DMS79 treated with DMSO at 0.1 percent for 48 hours (cell line): Measurements from ENCODE around the gene F2.
A peak's percentile ranks its signal among the peaks of the same experiment; 100 is the strongest.
"Not testable (repeated sequence)": the region's sequence is repeated elsewhere in the genome, so short reads cannot be mapped to it uniquely, and the experiment has no call there.

Experiments used
- DNase-seq: peaks from one replicate; lab custom pipeline; 2025; lab: John Stamatoyannopoulos, UW

F2 gene

DNA sequence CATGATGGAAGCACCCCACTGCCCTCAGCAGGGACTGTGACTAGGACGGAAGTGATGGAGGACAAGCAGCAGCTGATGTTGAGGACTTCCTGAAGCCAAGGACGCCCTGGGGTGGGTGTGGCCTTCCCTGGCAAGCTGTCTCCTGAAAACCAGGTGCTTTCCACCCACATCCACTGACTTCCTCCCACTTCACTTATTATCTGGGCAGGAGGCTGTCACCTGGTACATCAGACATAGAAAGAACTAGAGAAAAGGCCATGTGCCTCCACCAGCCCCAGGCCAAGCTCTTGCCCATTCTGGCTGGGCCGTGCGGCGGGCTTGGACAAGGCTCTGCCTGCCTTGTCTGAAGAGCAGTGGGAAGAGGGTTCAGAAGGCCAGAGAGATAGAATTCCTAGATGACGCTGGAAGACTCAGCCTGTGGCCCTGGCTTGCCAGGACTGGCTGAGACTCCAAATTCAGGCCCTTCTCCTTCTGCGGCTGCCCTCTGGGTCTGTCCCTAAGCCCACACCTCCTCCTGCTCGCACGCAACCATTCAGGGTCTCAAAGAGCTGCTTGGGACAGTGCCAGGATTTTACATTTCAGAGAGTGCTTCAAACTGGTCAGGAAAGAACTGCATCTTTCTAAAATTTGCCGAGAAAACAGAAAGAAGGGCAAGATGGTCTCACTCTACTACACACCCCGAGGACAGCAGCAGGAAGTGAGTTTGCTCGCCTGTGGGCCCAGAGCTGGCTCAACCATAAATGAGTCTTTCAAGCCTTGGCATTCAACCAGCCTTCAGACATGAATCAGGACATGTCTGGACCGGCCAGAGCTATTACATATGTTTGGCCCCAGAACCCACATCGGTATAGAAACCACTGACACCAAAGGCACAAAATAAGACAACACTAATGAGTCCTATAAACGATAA lies 31.9 kb upstream of the F2 start:
- DNase-seq = peak; percentile 67

DNA sequence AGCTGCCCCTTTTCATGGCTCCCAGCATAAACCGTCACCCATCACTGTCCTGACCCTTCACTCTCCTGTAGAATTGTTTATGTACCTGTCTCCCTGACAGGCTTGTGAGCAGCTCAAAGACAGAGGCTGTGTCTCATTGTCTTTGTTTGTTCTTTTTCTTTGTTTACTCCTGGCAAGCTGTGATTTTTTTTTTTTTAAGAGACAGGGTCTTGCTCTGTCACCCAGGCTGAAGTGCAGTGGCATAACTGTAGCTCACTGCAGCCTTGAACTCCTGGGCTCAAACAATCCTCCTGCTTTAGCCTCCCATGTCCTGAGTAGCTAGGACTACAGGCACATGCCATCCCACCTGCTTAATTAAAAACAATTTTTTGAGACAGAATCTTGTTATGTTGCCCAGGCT lies 28.3 kb upstream of the F2 start:
- no peak for DNase-seq

DNA sequence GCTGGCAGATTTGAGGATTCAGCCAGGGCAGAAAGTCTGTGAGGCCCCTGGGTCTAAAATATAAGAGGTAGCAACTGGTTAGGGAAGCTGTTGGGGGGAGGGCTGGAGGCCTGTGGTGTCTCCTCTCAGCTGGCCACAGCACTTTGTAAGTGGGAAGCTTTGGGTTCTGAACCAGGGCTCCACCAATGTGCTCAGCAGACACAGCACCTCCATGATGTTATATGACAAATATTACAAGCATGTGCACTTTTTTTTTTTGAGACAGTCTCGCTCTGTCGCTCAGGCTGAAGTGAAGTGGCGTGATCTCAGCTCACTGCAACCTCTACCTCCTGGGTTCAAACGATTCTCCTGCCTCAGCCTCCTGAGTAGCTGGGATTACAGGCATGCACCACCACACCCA lies 26.6 kb upstream of the F2 start:
- DNase-seq = no peak

DNA sequence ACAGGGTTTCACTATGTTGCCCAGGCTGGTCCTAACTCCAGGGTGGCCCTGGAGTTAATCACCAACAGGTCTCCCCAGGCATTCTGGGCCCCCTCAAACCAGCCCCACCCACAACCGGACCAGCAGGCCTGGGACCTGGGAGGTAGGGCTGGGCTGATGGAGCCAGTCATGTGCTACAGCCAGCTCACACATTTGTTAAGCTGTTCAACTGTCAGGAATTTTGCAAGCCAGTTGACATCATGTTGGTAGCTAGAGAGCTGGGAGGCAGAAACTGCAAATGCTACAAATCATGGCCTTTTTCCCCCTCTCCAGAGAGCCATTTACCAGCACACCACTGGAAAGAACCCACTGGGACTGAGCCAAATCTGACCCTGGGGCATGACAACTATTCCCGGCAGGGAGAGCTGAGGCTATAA lies 25.4 kb upstream of the F2 start:
- no peak for DNase-seq

DNA sequence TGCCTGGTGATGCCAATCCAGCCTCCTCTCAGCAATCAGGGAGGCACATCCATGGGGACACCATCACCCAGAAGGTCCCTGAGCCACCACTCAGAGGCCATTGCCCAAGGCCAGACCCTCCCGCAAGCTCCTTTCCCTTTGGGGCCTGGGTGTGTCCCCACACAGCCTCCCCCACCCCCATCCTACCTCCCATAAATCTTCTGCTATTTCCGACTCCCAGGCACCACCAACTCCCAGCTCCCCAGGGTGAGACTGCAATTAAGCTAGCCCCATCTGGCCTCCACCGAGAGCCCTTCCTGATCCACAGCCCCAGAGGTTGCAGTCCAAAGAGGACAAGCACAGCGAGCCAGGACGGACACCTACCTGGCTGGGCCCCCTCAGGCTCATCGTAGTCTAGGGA lies 24.9 kb upstream of the F2 start:
- no peak for DNase-seq

DNA sequence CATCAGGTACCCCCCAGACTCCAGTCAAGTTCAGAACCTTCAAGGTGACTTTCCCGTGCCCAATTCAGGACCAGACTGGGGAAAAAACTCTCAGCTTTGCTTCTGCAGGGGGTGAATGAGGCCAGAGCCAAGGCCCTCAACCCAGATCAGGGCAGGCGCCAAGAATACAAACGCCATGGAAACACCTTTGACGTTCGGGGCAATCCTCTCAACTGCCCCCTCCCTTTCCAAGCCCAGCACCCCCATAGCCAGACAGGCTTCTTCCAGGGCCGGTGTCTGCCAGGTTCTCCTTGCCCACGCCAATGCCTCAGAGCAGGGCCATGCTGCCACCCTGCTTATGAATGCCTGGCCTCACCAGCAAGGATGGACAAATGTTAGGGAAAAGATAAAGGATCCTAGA lies 24.4 kb upstream of the F2 start:
- DNase-seq = no peak

DNA sequence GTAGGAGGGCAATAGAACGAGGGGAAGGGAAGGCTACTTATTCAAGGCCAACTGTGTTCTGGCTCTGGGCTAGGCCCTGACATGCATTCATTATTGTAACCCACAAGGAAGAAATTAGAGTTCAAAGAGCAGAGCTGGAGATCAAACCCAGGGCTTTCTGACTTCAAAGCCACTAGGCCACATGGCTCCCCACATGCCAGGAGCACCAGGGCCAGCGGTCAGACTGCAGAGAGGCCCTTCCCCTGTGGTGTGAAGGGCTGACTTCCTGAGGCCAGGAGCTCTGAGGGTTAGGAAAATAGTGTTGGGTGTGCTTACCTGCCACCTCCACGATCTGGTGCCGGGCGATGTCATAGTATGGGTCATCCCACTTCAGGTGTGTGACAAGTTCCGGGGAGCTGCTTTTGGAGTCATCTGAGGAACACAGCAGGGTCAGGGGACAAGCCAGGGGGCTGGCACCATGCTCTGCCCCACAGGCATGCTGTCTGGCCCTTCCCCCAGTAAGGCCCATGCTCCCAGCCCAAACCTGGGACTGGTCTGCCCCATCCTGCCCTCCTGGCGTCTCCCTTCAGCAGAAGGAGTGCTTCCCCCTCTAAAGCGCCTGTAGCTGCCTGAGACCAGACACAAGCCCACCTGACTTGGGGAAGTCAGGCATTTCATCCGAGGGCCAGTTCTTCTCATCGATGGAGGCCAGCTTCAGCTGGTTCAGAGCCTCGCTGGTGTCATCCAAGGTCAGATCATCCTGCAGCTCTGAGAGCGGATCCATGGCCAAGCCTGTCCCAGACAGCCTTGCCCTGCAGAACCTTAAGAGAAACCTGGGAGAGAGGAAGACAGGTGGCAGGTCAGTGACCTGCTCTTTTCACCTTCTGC lies 23.4 kb upstream of the F2 start:
- DNase-seq = no peak

DNA sequence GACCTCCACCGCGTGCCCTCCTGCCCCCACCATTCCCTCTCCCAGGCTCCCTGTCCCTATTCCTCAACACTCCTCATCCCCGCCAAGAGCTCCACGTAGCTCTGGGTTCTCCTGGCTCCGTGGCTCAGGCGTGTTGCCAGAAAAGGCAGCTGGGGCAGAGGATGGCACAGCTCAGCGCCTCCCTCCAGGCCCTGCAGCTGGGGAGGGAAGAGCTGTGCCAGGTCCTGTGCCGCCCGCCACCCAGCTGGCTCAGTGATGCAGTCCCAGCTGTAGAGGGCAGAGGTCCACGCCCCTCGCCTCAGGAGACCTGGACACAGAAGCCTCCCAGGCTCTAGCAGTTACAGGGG lies 22.8 kb upstream of the F2 start:
- DNase-seq = peak; percentile 60

DNA sequence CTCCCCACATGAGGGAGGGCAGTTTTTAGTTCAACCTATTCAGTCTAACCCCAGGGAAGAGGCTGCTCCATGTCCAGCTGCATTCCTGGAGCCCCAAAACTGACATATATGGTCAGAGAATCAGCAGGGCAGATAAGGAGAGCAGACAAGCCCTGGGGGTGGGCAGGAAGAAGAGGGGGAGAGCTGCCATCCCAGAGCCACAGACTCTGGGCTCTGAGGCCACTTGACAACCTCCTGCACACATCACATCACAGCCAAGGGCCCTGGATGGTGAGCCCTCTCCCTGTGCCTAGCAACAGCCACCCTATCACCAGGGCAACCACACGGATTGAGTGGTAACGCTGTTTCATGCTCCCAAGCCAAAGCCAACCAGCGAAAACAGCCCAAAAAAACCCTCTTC lies 21.7 kb upstream of the F2 start:
- peak; percentile 85 for DNase-seq

DNA sequence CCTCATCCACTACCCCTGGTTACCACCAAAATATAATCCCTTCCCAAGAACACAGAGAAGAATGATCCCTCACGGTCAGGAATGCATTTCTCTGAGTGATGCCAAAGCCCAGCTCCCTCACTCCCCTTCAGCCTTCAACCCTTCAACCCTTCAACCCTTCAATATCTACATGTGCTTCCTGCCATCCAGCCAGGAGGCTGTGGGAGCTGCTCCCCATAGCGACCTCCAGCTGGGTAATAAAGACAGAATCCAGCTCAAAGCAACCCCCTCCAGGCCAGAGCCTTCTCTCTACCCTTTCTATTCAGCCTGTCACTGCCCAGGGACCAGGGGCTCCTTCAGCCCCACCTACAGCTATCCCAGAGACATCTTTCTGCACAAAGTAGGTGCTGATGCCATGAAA lies 21.3 kb upstream of the F2 start:
- no peak for DNase-seq

DNA sequence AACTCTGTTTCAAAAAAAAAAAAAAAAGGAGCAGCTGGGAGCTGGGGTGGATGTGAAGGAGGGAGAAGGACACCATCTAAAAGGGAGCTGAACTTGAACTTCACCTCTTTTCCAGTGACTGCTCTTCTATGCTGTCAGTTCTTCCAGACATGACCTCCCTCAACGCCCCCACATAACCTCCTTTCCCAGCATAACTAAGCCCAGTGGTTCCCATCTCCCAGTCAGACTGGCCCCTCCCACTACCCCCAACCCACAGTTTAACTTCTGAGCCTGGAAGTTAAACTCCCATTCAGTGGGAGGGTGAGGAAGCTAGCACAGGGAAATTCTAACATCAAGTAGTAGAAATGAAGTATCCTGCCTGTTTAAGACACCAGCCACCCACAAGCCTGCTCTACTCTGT lies 20.4 kb upstream of the F2 start:
- no peak for DNase-seq

DNA sequence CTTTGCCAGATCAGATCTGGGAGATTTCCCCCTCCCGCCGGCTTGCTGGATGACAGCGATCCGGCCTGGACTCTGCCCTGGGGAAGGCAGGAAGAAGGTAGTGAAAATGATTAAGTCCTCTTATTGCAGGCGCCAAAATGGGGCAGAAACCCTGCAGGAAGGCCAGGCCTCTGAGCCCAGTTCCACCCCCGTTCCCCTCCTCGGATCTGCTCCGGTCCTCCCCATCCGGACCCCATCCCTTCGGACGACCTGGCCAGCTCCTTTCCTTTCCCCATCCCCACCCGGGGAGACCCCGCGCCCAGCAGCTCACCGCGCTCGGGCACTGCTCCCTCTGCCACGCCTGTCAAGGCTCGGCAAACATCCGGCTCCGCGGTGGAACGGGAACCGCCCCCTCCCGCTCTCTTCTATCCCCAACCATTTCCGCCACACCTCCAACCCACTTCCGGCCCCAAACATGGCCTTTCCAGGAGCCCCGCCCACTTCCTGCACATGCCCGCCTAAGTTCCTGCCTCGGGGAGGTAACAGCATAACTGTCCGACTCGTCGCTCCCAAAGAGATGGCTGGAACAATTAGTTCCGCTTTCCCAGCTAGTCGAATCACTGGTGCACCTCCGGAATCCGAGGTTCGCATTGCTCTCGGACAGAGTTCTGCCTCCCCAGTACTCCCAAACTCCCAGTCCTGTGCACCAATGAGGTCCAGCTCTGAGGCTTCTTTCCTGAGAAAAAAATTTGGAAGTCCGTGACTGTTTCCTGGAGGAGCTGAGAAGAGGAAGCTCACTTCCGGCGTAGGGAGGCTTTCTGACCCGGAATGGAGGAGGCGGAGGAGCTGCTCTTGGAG lies 18.6 kb upstream of the F2 start, which contains the start of the genes ARHGAP1 and ZNF408:
Gene ARHGAP1, minus strand, starts transcription at position 379 of the 837 bp plus-strand sequence. CDS start 4,512 bp downstream, outside the sequence.
Gene ZNF408, plus strand, starts transcription at position 791 of the 837 bp plus-strand sequence. Its CDS starts 17 bp downstream, at position 808.
- DNase-seq = peak; percentile 99

DNA sequence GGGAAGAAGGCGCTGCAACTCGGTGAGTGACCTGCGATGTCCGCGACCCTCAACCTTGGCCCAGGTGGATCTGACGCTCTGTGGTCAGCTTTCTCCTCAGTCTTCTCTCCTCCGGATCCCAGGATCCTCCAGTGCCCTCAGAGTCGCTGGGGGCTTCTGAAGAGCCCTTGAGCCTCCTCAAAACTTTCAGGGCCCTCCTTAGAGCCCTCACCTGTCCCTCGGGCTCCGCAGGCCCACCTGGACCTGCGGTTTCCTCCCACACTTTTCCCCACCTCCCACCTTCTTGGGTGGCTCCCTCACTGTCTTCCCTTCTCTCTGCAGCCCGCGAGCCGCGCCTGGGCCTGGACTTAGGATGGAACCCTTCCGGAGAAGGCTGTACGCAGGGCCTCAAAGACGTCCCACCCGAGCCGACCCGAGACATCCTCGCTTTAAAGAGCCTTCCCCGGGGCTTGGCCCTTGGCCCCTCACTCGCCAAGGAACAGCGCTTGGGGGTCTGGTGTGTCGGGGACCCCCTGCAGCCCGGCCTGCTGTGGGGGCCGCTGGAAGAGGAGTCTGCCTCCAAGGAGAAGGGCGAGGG lies 17.8 kb upstream of the F2 start:
- no peak for DNase-seq

DNA sequence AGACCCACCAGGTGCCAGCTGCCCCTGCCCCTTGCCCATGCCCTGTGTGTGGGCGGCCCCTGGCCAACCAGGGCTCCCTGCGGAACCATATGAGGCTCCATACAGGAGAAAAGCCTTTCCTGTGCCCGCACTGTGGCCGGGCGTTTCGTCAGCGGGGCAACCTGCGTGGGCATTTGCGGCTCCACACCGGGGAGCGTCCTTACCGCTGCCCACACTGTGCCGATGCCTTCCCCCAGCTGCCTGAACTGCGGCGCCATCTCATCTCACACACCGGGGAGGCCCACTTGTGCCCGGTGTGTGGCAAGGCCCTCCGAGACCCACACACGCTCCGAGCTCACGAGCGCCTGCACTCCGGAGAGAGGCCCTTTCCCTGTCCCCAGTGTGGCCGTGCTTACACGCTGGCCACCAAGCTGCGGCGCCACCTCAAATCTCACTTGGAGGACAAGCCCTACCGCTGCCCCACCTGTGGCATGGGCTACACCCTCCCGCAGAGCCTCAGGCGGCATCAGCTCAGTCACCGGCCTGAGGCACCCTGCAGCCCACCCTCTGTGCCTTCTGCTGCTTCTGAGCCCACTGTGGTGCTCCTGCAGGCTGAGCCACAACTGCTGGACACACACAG lies 13.8 kb upstream of the F2 start:
- DNase-seq = no peak

DNA sequence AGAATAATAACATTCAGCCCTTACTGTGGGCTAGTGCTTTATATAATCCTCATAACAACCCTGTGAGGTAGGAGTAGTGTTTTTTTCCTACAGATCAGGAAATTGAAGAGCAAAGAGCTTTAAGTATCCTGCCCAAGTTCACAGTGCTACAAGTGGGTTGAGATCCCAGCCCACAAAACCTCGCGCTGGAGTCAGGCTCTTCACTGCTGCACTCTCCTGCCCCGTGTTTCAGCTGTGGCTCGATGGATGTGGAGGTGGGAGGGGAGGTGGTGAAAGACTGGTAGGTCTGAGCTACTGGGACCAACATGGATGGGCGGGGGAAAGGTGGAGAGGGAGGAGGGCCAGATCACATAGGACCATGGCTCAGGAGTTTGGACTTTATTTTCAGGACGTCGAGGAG lies 12.1 kb upstream of the F2 start:
- DNase-seq = no peak

DNA sequence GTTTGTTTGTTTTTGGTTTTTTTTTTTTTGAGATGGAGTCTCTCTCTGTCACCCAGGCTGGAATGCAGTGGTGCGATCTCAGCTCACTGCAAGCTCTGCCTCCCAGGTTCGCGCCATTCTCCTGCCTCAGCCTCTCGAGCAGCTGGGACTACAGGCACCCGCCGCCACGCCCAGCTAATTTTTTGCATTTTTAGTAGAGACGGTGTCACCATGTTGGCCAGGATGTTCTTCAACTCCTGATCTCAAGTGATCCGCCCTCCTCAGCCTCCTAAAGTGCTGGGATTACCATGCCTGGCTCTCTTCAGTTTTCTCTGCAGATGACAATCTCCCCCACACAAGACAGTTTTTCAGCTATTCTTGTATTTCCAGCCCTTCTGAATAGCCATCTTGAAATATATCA lies 9.7 kb upstream of the F2 start:
- DNase-seq = not testable (repeated sequence)

DNA sequence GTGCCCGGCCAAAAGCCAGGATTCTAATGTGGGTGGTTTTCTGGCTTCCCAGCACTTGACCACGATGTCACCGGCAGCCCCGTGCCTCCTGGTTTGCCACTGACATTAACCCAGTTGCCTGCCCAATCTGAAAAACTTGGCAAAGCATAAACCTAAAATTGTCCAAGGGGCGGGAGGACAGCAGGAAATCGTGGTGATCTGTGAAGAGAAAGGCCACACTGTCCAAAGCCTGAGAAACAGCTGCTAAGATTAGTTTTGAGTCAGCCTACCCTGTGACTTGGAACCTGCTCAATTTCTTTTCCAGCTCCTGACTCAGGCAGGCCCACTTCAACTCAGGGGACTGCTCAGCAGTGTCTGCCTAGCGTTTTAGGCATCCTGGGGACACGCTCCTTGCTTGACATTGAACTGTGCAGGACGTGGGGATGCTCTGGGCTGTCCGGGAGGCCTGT lies 8.2 kb upstream of the F2 start:
- no peak for DNase-seq

DNA sequence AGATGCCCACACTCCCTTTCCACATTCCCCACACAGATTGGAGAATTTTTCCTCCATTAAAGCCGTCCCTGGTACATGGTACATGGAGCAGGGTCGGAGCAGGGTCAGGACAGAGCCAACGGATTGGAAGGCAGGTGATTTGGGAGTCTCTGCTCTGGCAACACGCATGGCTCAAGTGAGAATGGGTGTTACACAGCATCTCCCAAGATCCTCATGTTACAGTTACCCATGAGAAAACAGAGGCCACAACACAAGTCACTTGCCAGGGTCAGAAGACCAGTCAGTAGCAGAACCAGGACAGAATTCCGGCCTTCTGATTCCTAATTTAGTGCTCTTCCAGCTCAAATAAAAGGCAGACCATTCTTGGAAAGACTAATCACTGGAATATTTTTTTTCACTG lies 7.7 kb upstream of the F2 start:
- DNase-seq = no peak

DNA sequence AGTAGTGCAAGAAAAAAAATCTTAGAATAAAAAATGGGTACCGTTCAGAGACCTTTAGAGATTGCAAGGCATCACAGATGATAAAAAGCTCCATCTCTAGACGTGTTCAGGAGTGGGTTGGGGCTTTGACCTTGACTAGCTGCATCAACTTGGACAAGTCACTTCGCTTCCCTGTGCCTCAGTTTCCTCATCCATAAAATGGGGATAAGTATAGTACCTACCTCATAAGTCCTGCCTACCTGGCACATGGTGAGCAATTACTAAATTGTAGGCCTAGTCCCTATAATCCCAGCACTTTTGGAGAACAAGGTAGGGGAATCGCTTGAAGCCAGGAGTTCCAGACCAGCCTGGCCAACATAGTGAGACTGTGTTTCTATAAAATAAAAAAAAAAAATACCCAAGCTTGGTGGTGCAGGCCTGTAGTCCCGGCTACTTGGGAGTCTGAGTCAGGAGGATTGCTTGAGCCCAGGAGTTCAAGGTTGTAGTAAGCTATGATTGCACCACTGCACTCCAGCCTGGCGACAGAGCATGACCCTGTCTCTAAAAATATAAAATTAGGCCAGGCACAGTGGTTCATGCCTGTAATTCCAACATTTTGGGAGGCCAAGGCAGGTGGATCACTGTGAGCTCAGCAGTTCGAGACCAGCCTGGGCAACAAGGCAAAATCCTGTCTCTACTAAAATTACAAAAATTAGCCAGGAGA lies 6.0 kb upstream of the F2 start:
- DNase-seq = no peak

DNA sequence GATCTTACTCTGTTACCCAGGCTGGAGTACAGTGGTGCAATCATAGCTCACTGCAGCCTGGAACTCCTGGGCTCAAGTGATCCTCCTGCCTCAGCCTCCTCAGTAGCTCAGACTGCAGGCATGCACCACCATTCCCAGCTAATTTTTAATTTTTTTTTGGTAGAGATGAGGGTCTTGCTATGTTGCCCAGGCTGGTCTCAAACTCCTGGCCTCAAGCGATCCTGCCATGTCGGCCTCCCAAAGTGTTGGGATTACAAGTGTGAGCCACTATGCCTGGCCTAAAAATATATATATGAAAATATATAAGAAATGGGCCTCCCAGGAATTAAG lies 1.2 kb upstream of the F2 start:
- DNase-seq = not testable (repeated sequence)
